VCaP (cell line): Measurements from ENCODE around the gene CATSPERZ.
A peak's percentile ranks its signal among the peaks of the same experiment; 100 is the strongest.
"Not testable (repeated sequence)": the region's sequence is repeated elsewhere in the genome, so short reads cannot be mapped to it uniquely, and the experiment has no call there.

Experiments used
- H3K27ac ChIP-seq: fragments of 450-650 bp; 2 replicates; pipeline ENCODE4 v1.5.1; 2017
- CTCF ChIP-seq: fragments of 450-650 bp; conservative IDR thresholded peaks from 2 replicates; pipeline ENCODE4 v1.5.1; 2017; ENCODE audit warnings: mild to moderate bottlenecking, moderate library complexity

CATSPERZ gene

GRCh38 chr11:64317961-64318765, 18.0 kb downstream of the CATSPERZ start, which contains the start of gene PRDX5:
TSS of gene PRDX5 (plus strand) at chr11:64318121. CDS start at chr11:64318216, 95 bp downstream.
- peak within 1 kb of the TSS; percentile 100 for H3K27ac ChIP-seq
- peak; percentile 90 for TF ChIP-seq CTCF

GRCh38 chr11:64318766-64319761, 18.9 kb downstream of the CATSPERZ start:
- TF ChIP-seq CTCF = no peak
- H3K27ac ChIP-seq = peak overlapping the region; percentile 100

GRCh38 chr11:64320556-64320955, 20.4 kb downstream of the CATSPERZ start:
- TF ChIP-seq CTCF = no peak
- peak overlapping the region; percentile 100 for H3K27ac ChIP-seq

- TF ChIP-seq CTCF = no peak
- peak overlapping the region; percentile 100 for H3K27ac ChIP-seq
Measured at GRCh38 chr11:64321026-64321425, 20.9 kb downstream of the CATSPERZ start.

GRCh38 chr11:64321533-64321932, 21.4 kb downstream of the CATSPERZ start:
- no peak for TF ChIP-seq CTCF
- peak overlapping the region; percentile 100 for H3K27ac ChIP-seq

GRCh38 chr11:64322925-64323260, 22.7 kb downstream of the CATSPERZ start:
- no peak for TF ChIP-seq CTCF
- H3K27ac ChIP-seq = no peak overlapping the region; the same call in 1 of the 2 replicates

- H3K27ac ChIP-seq = no peak overlapping the region; the same call in 1 of the 2 replicates
- TF ChIP-seq CTCF = no peak
Measured at GRCh38 chr11:64323373-64323772, 23.2 kb downstream of the CATSPERZ start.

- H3K27ac ChIP-seq = not testable (repeated sequence)
Measured at GRCh38 chr11:64323984-64324383, 23.8 kb downstream of the CATSPERZ start.
